ENCODE data around the gene FANCI. TPM values are rescaled to one million over a fixed set of nuclear protein-coding genes. Genes with fewer than 3 reads are reported as not detected.

FANCI gene
- total and polyA plus RNA-seq, 2 of the 13 experiments (the other 11 are each of a cell fraction or from before 2014, with no cell fraction given), result 15.7 to 68.8 TPM

DNA sequence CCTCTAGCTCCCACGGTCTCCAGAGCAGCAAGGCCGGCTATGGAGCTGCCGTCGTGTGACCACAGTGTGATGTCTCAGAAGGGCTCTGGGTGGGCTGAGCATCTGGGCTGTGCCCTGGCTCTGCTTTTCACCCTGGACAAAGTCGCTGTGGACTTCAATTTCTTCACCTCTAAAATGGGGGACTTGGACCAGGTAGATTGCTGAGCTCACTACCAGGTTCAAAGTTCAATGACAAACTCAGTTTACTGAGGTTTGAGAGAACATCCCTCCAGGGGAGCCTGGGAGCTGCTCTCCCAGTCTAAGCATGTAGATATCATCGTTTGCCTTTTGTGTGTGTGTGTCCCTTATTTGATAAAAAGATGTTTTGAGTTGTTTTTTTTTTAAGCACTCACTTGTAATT is 47.5 kb upstream of the FANCI start:
- peaks cover 38% of the 10 kb centered on the region for H3K4me1 ChIP-seq (ENCODE audit: insufficient read depth, low read length)
- no peaks in the 10 kb centered on the region for H3K79me2 ChIP-seq (ENCODE audit: insufficient read depth, low read length)
- no peaks in the 10 kb centered on the region for H4K20me1 ChIP-seq (ENCODE audit: insufficient read depth, low read length)
- no peaks in the 10 kb centered on the region for H3K9me3 ChIP-seq (ENCODE audit: low read length)
- no peak for ATAC-seq
- no peaks in the 10 kb centered on the region for H3K27me3 ChIP-seq (ENCODE audit: control insufficient read depth in 1 of 2, insufficient read depth in 2 of 2, low read length in 2 of 2)
- FAIRE-seq, result no peak
- intact Hi-C loops (cut with micrococcal nuclease; ENCODE audit: unreplicated experiment), result no loop called here
- in situ Hi-C loops (cut with HindIII; ENCODE audit: extremely low pct_ligation_motif_present, low pct_unique_long_range_greater_than_20kb), result no loop called here
- H3K4me3 ChIP-seq (replicated peaks in 1 of 3; ENCODE audit: insufficient read depth in 1 of 3, low read depth in 2 of 3, low read length in 3 of 3), result no peak overlapping the region
- POLR2A ChIA-PET, result no interaction called here
- DNase-seq (ENCODE audit: low spot score), result no peak
- no peak overlapping the region for H3K9ac ChIP-seq (ENCODE audit: insufficient read depth, low read depth, low read length)
- CTCF ChIA-PET (ENCODE audit: low intra/inter-chr PET ratio, low total read pairs), result no interaction called here
- peaks cover 3 to 25% of the 10 kb centered on the region in 2 experiments; a peak in 4 of 5 replicates for H3K36me3 ChIP-seq (replicated peaks in 1 of 2; ENCODE audit: control insufficient read depth in 1 of 2, insufficient read depth in 2 of 2, low read length in 2 of 2)
- H2AFZ ChIP-seq (ENCODE audit: low read length), result no peak overlapping the region
- BruUV-seq (replicated peaks), result no TSS peak
- no peak overlapping the region for H3K27ac ChIP-seq (ENCODE audit: extremely low read length, insufficient read depth, low read length)
- no peak overlapping the region for H3K4me2 ChIP-seq (ENCODE audit: low read depth, low read length)
- 74% methylated on average over 5 of the region's 6 CpGs for WGBS (ENCODE audit: low lambda C conversion rate)
- TF ChIP-seq KLF6 (CRISPR knock-in tag; IDR thresholded peaks at IDR 0.05) (no peak), HNF4G (IDR thresholded peaks at IDR 0.05; ENCODE audit: borderline replicate concordance, low read depth, low read length) (0 out of 2 replicates have a peak, but pooled peaks have one; percentile 11), HNF4G (CRISPR knock-in tag; IDR thresholded peaks at IDR 0.05; ENCODE audit: borderline replicate concordance, low read depth) (no peak)

DNA sequence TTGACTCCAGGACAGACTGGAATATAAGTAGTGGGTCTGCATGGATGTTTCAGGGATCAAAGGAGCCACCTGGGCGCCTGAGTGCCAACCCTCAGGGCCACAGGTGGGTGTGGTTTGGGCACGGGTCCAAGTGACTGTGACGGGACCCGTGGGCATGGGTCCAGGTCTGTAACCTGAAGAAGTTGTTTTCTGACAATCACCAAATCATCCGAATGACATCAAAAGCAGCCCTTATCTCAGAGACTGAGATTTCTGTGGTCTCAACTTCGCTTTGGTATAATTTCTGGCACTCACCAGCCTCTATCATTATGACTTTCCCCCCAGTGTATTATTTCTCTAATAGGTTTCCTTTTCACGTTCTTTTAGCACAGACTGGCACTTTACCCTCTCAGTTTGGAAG is 46.8 kb upstream of the FANCI start:
- no peaks in the 10 kb centered on the region for H3K9me3 ChIP-seq (ENCODE audit: low read length)
- WGBS (ENCODE audit: low lambda C conversion rate), result 84% methylated on average over 5 of the region's 7 CpGs
- no peak for ATAC-seq
- in situ Hi-C loops (cut with HindIII; ENCODE audit: extremely low pct_ligation_motif_present, low pct_unique_long_range_greater_than_20kb) (no loop called here), intact Hi-C loops (cut with micrococcal nuclease; ENCODE audit: unreplicated experiment) (no loop called here)
- H3K4me1 ChIP-seq (ENCODE audit: insufficient read depth, low read length), result peaks cover 45% of the 10 kb centered on the region
- peak overlapping the region; percentile 34; the same call in 1 of the 2 replicates for H3K4me2 ChIP-seq (ENCODE audit: low read depth, low read length)
- ChIA-PET CTCF (ENCODE audit: low intra/inter-chr PET ratio, low total read pairs) (no interaction called here), POLR2A (no interaction called here)
- no peak overlapping the region for H2AFZ ChIP-seq (ENCODE audit: low read length)
- peaks cover 2 to 24% of the 10 kb centered on the region in 2 experiments; a peak in 2 of 5 replicates for H3K36me3 ChIP-seq (replicated peaks in 1 of 2; ENCODE audit: control insufficient read depth in 1 of 2, insufficient read depth in 2 of 2, low read length in 2 of 2)
- H3K27me3 ChIP-seq (ENCODE audit: control insufficient read depth in 1 of 2, insufficient read depth in 2 of 2, low read length in 2 of 2), result no peaks in the 10 kb centered on the region
- H3K27ac ChIP-seq (ENCODE audit: extremely low read length, insufficient read depth, low read length), result peak overlapping the region; percentile 13
- peak overlapping the region; percentile 19; the same call in 1 of the 2 replicates for H3K9ac ChIP-seq (ENCODE audit: insufficient read depth, low read depth, low read length)
- no peaks in the 10 kb centered on the region for H3K79me2 ChIP-seq (ENCODE audit: insufficient read depth, low read length)
- peak; percentile 15 for DNase-seq (ENCODE audit: low spot score)
- H3K4me3 ChIP-seq (replicated peaks in 1 of 3; ENCODE audit: insufficient read depth in 1 of 3, low read depth in 2 of 3, low read length in 3 of 3), result no peak overlapping the region
- BruUV-seq (replicated peaks), result no TSS peak
- FAIRE-seq, result no peak
- H4K20me1 ChIP-seq (ENCODE audit: insufficient read depth, low read length), result no peaks in the 10 kb centered on the region
- TF ChIP-seq, protein P1, sequence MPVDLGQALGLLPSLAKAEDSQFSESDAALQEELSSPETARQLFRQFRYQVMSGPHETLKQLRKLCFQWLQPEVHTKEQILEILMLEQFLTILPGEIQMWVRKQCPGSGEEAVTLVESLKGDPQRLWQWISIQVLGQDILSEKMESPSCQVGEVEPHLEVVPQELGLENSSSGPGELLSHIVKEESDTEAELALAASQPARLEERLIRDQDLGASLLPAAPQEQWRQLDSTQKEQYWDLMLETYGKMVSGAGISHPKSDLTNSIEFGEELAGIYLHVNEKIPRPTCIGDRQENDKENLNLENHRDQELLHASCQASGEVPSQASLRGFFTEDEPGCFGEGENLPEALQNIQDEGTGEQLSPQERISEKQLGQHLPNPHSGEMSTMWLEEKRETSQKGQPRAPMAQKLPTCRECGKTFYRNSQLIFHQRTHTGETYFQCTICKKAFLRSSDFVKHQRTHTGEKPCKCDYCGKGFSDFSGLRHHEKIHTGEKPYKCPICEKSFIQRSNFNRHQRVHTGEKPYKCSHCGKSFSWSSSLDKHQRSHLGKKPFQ (CRISPR knock-in tag; IDR thresholded peaks at IDR 0.05; ENCODE audit: insufficient replicate concordance), result no peak
- no peak for TF ChIP-seq SNAPC2 (CRISPR knock-in tag; IDR thresholded peaks at IDR 0.05)
- TF ChIP-seq, protein P2, sequence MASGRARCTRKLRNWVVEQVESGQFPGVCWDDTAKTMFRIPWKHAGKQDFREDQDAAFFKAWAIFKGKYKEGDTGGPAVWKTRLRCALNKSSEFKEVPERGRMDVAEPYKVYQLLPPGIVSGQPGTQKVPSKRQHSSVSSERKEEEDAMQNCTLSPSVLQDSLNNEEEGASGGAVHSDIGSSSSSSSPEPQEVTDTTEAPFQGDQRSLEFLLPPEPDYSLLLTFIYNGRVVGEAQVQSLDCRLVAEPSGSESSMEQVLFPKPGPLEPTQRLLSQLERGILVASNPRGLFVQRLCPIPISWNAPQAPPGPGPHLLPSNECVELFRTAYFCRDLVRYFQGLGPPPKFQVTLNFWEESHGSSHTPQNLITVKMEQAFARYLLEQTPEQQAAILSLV (CRISPR knock-in tag; IDR thresholded peaks at IDR 0.05; ENCODE audit: borderline replicate concordance), result no peak
- TF ChIP-seq ZNF605 (CRISPR knock-in tag; IDR thresholded peaks at IDR 0.05), result no peak
- no peak for TF ChIP-seq DMAP1 (CRISPR knock-in tag; IDR thresholded peaks at IDR 0.05)
- TF ChIP-seq ZNF33A (CRISPR knock-in tag; IDR thresholded peaks at IDR 0.05; ENCODE audit: borderline replicate concordance), result no peak
- TF ChIP-seq, protein P3, sequence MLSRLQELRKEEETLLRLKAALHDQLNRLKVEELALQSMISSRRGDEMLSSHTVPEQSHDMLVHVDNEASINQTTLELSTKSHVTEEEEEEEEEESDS (CRISPR knock-in tag; IDR thresholded peaks at IDR 0.05; ENCODE audit: borderline replicate concordance), result no peak
- no peak for TF ChIP-seq CBX2 (IDR thresholded peaks at IDR 0.05; ENCODE audit: low read depth, low read length)
- TF ChIP-seq CBX2 (CRISPR knock-in tag; IDR thresholded peaks at IDR 0.05; ENCODE audit: low read depth), result no peak
- TF ChIP-seq ZBTB20 (CRISPR knock-in tag; IDR thresholded peaks at IDR 0.05; ENCODE audit: borderline replicate concordance, low read depth), result no peak
- TF ChIP-seq RBM39 (IDR thresholded peaks at IDR 0.05; ENCODE audit: low read depth, low read length, poor library complexity, severe bottlenecking), result no peak
- TF ChIP-seq ZFP36L2 (CRISPR knock-in tag; IDR thresholded peaks at IDR 0.05), result no peak
- no peak for TF ChIP-seq ZNF75D (CRISPR knock-in tag; IDR thresholded peaks at IDR 0.05; ENCODE audit: borderline replicate concordance)
- no peak for TF ChIP-seq ZNF350 (CRISPR knock-in tag; IDR thresholded peaks at IDR 0.05; ENCODE audit: borderline replicate concordance, low read depth)
- no peak for TF ChIP-seq ZNF577 (CRISPR knock-in tag; IDR thresholded peaks at IDR 0.05; ENCODE audit: borderline replicate concordance, low read depth)

Measured in HepG2 (cell line).